ENCODE measurements around the gene ARHGAP35.

The ARHGAP35 gene

GRCh38 chr19:46906221-46906620 is 45.4 kb downstream of the ARHGAP35 start:
- no peak for DNase-seq

GRCh38 chr19:46907880-46908279 is 47.1 kb downstream of the ARHGAP35 start:
- no peak for DNase-seq

GRCh38 chr19:46909356-46909755 is 48.6 kb downstream of the ARHGAP35 start:
- no peak for DNase-seq
